Endothelial cell of umbilical vein (primary cell): Measurements from ENCODE around the gene TRIM45. TPM values are rescaled to one million over a fixed set of nuclear protein-coding genes. Genes with fewer than 3 reads are reported as not detected.

Source experiments
- BruUV-seq: library from RNA; stranded (reverse); fragments of 400-500 nt; replicated peaks from 2 replicates; lab custom pipeline; 2021; lab: Mats Ljungman, UMichigan
- CTCF ChIA-PET: fragments of 300-600, 350-600 bp; sonication (Branson Sonifier 250); formaldehyde crosslinking; loops from one replicate; lab custom pipeline; 2021; ENCODE audit warnings: antibody characterized with exemption, inconsistent platforms; lab: Charles Lee
- POLR2A ChIA-PET: fragments of 300-600, 350-600 bp; sonication (Branson Sonifier 250); formaldehyde crosslinking; loops from one replicate; lab custom pipeline; 2021; ENCODE audit warnings: antibody characterized with exemption, inconsistent platforms; lab: Charles Lee
- DNase-seq: peaks from one replicate; pipeline ENCODE4 v3.0.0-alpha.2; 2011; ENCODE audit warnings: low read depth, low spot score
- FAIRE-seq: peaks from 2 replicates; lab custom pipeline; 2011; peaks lifted over from hg19 to GRCh38; lab: Jason Lieb, UNC
- H2AFZ ChIP-seq: 2 replicates; pipeline ENCODE4 v1.6.0; 2012; ENCODE audit warnings: low read depth, low read length, control low read depth, inconsistent platforms
- H3K27ac ChIP-seq: 2 replicates; pipeline ENCODE4 v1.5.1; 2011; ENCODE audit warnings: low read depth, mild to moderate bottlenecking, control low read depth, low read length, moderate library complexity; ENCODE audit not compliant: insufficient read depth
- H3K27me3 ChIP-seq, 2 experiments: 2 replicates each; pipeline versions ENCODE4 v1.6.0 to v1.6.1; 2011; ENCODE audit warnings: low read length in 2 of 2, mixed read lengths in 1 of 2; ENCODE audit not compliant: control insufficient read depth in 2 of 2, insufficient read depth in 2 of 2
- H3K36me3 ChIP-seq, 2 experiments: 2 replicates in 1 of 2; 3 replicates in 1 of 2; pipeline ENCODE4 v1.5.1; 2011; ENCODE audit warnings: low read length in 2 of 2, mild to moderate bottlenecking in 1 of 2, moderate library complexity in 1 of 2; ENCODE audit not compliant: control insufficient read depth in 2 of 2, insufficient read depth in 2 of 2; ENCODE audit errors: extremely low read depth in 1 of 2
- H3K4me1 ChIP-seq: 3 replicates; pipeline ENCODE4 v1.5.1; 2011; ENCODE audit warnings: mild to moderate bottlenecking, low read length; ENCODE audit not compliant: control insufficient read depth, insufficient read depth; ENCODE audit errors: extremely low read depth
- H3K4me2 ChIP-seq: 2 replicates; pipeline ENCODE4 v1.6.1; 2011; ENCODE audit warnings: low read length, control low read depth, mixed read lengths; ENCODE audit not compliant: insufficient read depth
- H3K4me3 ChIP-seq, 3 experiments: fragments of 200-600 bp in 1 of 3; sonication (generic), shearing (Covaris generic) in 1 of 3; replicated peaks in 1 of 3; 2 replicates each; pipeline ENCODE4 v1.5.1; 2011 to 2016; ENCODE audit warnings: control low read depth in 3 of 3, low read length in 3 of 3, mild to moderate bottlenecking in 2 of 3, inconsistent platforms in 1 of 3, low read depth in 1 of 3, moderate library complexity in 1 of 3; ENCODE audit not compliant: insufficient read depth in 1 of 3
- H3K79me2 ChIP-seq: 2 replicates; pipeline ENCODE4 v1.6.0; 2012; ENCODE audit warnings: low read length, inconsistent platforms; ENCODE audit not compliant: control insufficient read depth, insufficient read depth
- H3K9ac ChIP-seq: replicated peaks from 2 replicates; pipeline ENCODE3; 2011; ENCODE audit warnings: low read length, control low read depth; ENCODE audit not compliant: insufficient read depth; ENCODE audit errors: extremely low read depth
- H3K9me1 ChIP-seq: replicated peaks from 3 replicates; pipeline ENCODE4 v1.6.0; 2011; ENCODE audit warnings: mild to moderate bottlenecking, low read length; ENCODE audit not compliant: control insufficient read depth, insufficient read depth; ENCODE audit errors: extremely low read depth
- H3K9me3 ChIP-seq: replicated peaks from 2 replicates; pipeline ENCODE4 v1.5.1; 2012; ENCODE audit warnings: low read length, inconsistent platforms; ENCODE audit not compliant: control insufficient read depth, insufficient read depth
- H4K20me1 ChIP-seq: replicated peaks from 2 replicates; pipeline ENCODE3; 2011; ENCODE audit warnings: mild to moderate bottlenecking, low read length; ENCODE audit not compliant: control insufficient read depth, insufficient read depth; ENCODE audit errors: extremely low read depth
- EZH2 ChIP-seq: IDR thresholded peaks from 2 replicates; pipeline ENCODE4 v1.6.1; 2012; ENCODE audit warnings: borderline replicate concordance, low read depth, mild to moderate bottlenecking, moderate library complexity, low read length, inconsistent platforms; ENCODE audit not compliant: severe bottlenecking
- FOS ChIP-seq: IDR thresholded peaks from 2 replicates; pipeline ENCODE4 v1.6.1; 2011; ENCODE audit warnings: mild to moderate bottlenecking, low read length, moderate library complexity, borderline replicate concordance; ENCODE audit not compliant: insufficient read depth
- GATA2 ChIP-seq: IDR thresholded peaks from 2 replicates; pipeline ENCODE4 v1.7.0; 2011; ENCODE audit warnings: low read depth, mild to moderate bottlenecking, moderate library complexity, mixed read lengths, low read length; ENCODE audit not compliant: insufficient read length, insufficient read depth
- JUN ChIP-seq: IDR thresholded peaks from 2 replicates; pipeline ENCODE4 v1.6.1; 2011; ENCODE audit warnings: borderline replicate concordance, low read depth; ENCODE audit not compliant: insufficient read length, insufficient read depth
- MYC ChIP-seq: IDR thresholded peaks from one replicate; pipeline ENCODE4 v1.6.1; 2011; ENCODE audit warnings: mild to moderate bottlenecking, low read depth, low read length
- POLR2A ChIP-seq: IDR thresholded peaks from 2 replicates; pipeline ENCODE4 v1.6.1; 2012; ENCODE audit warnings: low read depth, mild to moderate bottlenecking, control low read depth, low read length
- POLR2AphosphoS5 ChIP-seq: IDR thresholded peaks from 2 replicates; pipeline ENCODE4 v1.6.1; 2012; ENCODE audit warnings: low read depth, mild to moderate bottlenecking, control low read depth, low read length, moderate library complexity; ENCODE audit not compliant: insufficient read depth
- dilution Hi-C: fragments of 300-500 bp; cut with MboI; formaldehyde crosslinking; loops from one replicate; pipeline ENCODE4 v1.15.0; 2019; ENCODE audit warnings: low sequenced_read_pairs; ENCODE audit not compliant: extremely low pct_ligation_motif_present
- intact Hi-C: fragments of 100-400 bp; cut with micrococcal nuclease; formaldehyde crosslinking; loops from one replicate; pipeline ENCODE4 v1.10.0; 2022
- polyA plus RNA-seq, 4 experiments: library from polyadenylated mRNA; depleted of rRNA in 3 of 4; stranded (reverse) in 3 of 4; unstranded in 1 of 4; fragments of >200 nt; gene quantifications; 2 replicates each; pipeline versions ENCODE4 v1.2.1 to v1.2.3, GENCODE V29; 2011 to 2012; ENCODE audit warnings: missing spikeins in 1 of 4
- total RNA-seq: library from RNA; stranded (reverse); gene quantifications from 2 replicates; pipeline ENCODE4 v1.2.3, GENCODE V29; 2021
- TF ChIP-seq, protein P1 (sequence below): IDR thresholded peaks from 2 replicates; pipeline ENCODE4 v1.6.1; 2011; ENCODE audit not compliant: insufficient read depth, insufficient read length
- TF ChIP-seq, protein P2 (sequence below), 2 donors: IDR thresholded peaks; 1 replicate in 1 of 2; 2 replicates in 1 of 2; pipeline ENCODE4 v1.5.1; 2011; ENCODE audit warnings: low read length in 2 of 2, mild to moderate bottlenecking in 2 of 2, moderate library complexity in 2 of 2, control low read depth in 1 of 2, inconsistent platforms in 1 of 2, low read depth in 1 of 2; ENCODE audit not compliant: insufficient read depth in 1 of 2; ENCODE audit errors: extremely low read depth in 1 of 2

TRIM45 gene
- total and polyA plus RNA-seq, 2 donors (not counting 3 experiments of a cell fraction or from before 2014, with no cell fraction given) = 2.9 to 3.1 TPM

DNA sequence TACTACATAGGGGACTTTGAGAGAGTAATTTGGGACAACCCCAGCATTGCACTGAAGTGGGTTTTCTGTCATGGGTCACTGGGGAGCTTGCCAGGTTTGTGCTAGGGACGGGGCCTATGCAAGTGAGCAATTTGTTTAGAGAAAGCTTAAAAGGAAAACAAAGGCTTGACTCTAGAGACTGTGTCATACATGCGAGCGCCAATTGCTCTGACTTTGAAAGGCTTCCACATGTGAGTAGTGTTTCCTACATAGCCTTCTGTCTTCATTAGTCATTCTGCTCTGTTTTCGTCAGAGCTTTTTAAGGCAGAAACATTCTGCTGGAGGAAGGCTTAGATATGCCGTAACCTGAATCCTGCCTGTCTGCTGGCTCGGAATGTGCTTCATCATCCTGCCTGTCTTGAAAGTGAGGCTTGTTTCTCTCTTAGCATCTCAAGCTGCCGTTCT lies 28.4 kb downstream of the TRIM45 start:
- ChIA-PET CTCF (interaction anchor here (0.7 to 5.4 kb wide), 22 partner anchors 8 to 802 kb away, joined by 3 to 70 read pairs (median 9); partner anchors contain the start of genes TRIM45 and TTF2), POLR2A (interaction anchor here (1.1 to 1.3 kb wide), 2 partner anchors 16 to 29 kb away, joined by 5 to 7 read pairs; no protein-coding TSS in a partner anchor)
- H3K9me3 ChIP-seq = no peaks in the 10 kb centered on the region
- peak overlapping the region; percentile 99 for H3K27ac ChIP-seq
- intact Hi-C loops (no loop called here), dilution Hi-C loops (no loop called here)
- no peaks in the 10 kb centered on the region for H3K9me1 ChIP-seq
- H3K4me3 ChIP-seq = peak overlapping the region in 1 of 3 experiments; percentile 31
- TF ChIP-seq JUN = peak; percentile 70
- TF ChIP-seq, protein P1, sequence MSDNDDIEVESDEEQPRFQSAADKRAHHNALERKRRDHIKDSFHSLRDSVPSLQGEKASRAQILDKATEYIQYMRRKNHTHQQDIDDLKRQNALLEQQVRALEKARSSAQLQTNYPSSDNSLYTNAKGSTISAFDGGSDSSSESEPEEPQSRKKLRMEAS = peak; percentile 71
- TF ChIP-seq, protein P2, sequence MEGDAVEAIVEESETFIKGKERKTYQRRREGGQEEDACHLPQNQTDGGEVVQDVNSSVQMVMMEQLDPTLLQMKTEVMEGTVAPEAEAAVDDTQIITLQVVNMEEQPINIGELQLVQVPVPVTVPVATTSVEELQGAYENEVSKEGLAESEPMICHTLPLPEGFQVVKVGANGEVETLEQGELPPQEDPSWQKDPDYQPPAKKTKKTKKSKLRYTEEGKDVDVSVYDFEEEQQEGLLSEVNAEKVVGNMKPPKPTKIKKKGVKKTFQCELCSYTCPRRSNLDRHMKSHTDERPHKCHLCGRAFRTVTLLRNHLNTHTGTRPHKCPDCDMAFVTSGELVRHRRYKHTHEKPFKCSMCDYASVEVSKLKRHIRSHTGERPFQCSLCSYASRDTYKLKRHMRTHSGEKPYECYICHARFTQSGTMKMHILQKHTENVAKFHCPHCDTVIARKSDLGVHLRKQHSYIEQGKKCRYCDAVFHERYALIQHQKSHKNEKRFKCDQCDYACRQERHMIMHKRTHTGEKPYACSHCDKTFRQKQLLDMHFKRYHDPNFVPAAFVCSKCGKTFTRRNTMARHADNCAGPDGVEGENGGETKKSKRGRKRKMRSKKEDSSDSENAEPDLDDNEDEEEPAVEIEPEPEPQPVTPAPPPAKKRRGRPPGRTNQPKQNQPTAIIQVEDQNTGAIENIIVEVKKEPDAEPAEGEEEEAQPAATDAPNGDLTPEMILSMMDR (IDR thresholded peaks at IDR 0.05; ENCODE audit: extremely low read depth in 1 of 2, insufficient read depth in 1 of 2, low read depth in 1 of 2, low read length in 2 of 2) = no peak
- no peak for TF ChIP-seq POLR2A
- no peak for TF ChIP-seq EZH2
- TF ChIP-seq POLR2AphosphoS5 = peak; percentile 49
- TF ChIP-seq FOS = peak; percentile 80
- TF ChIP-seq MYC = no peak
- no peak for TF ChIP-seq GATA2
- peak overlapping the region; percentile 42 for H2AFZ ChIP-seq
- peak overlapping the region; percentile 78 for H3K4me2 ChIP-seq
- peaks cover 35% of the 10 kb centered on the region for H3K4me1 ChIP-seq
- peak overlapping the region; percentile 93 for H3K9ac ChIP-seq
- FAIRE-seq (peak; percentile 99), DNase-seq (peak; percentile 96)
- H3K27me3 ChIP-seq = no peaks in the 10 kb centered on the region
- peaks cover 3 to 10% of the 10 kb centered on the region in 2 experiments for H3K36me3 ChIP-seq
- no peaks in the 10 kb centered on the region for H3K79me2 ChIP-seq
- H4K20me1 ChIP-seq = no peaks in the 10 kb centered on the region
- no TSS peak for BruUV-seq
